Right lobe of liver (tissue), 4 donors: ENCODE results near the gene PPP1R14C.

Experiments used
- POLR2A ChIP-seq: fragments of 450-650 bp; IDR thresholded peaks from one replicate; pipeline ENCODE4 v1.6.1; 2017; ENCODE audit warnings: antibody characterized with exemption, mild to moderate bottlenecking
- TF ChIP-seq, protein P1 (sequence below), 4 donors: fragments of 200-600 bp in 3 of 4; fragments of 450-650 bp in 1 of 4; IDR thresholded peaks; one replicate each; pipeline versions ENCODE4 v1.5.1 to v1.8.0; 2016 to 2022; ENCODE audit warnings: antibody characterized with exemption in 4 of 4, mild to moderate bottlenecking in 2 of 4
- donor health status: DM: no; HTN: no; CAD: no.
- donor health status: DM: no; HTN: no; CAD: no.
- donor health status: DM: no; HTN: yes; CAD: no.

DNA sequence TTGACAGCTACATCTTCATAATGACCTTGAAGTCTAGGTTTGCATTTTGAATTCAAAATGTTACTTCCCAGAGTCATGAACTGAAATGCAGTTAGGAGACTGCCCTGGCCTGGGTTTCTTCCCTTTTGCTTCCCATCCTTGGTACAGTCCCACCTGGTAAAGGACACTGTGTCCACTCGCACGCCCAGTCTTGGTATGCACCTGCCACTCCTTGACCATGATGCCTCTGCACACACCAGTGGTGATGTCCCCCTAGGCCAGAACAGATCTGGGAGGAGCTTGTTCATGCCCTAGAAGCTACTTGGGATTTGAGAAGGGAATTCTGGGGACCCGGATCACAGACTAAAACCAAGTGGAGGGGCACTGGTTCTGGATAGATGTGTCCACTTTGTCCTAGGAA, 3.6 kb downstream of the PPP1R14C start:
- TF ChIP-seq, protein P1, sequence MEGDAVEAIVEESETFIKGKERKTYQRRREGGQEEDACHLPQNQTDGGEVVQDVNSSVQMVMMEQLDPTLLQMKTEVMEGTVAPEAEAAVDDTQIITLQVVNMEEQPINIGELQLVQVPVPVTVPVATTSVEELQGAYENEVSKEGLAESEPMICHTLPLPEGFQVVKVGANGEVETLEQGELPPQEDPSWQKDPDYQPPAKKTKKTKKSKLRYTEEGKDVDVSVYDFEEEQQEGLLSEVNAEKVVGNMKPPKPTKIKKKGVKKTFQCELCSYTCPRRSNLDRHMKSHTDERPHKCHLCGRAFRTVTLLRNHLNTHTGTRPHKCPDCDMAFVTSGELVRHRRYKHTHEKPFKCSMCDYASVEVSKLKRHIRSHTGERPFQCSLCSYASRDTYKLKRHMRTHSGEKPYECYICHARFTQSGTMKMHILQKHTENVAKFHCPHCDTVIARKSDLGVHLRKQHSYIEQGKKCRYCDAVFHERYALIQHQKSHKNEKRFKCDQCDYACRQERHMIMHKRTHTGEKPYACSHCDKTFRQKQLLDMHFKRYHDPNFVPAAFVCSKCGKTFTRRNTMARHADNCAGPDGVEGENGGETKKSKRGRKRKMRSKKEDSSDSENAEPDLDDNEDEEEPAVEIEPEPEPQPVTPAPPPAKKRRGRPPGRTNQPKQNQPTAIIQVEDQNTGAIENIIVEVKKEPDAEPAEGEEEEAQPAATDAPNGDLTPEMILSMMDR (IDR thresholded peaks at IDR 0.05) = no peak
- TF ChIP-seq POLR2A = no peak
